GM19467 (cell line): ENCODE measurements around the gene CFAP61.
"Not testable (repeated sequence)": the region's sequence is repeated elsewhere in the genome, so short reads cannot be mapped to it uniquely, and the experiment has no call there.

Experiments
- ATAC-seq: cut with Tn5 transposase; IDR thresholded peaks from one replicate; pipeline ENCODE4 v1.9.1; 2021; ENCODE audit warnings: mild to moderate bottlenecking, moderate library complexity; ENCODE audit not compliant: unreplicated experiment

The CFAP61 gene

DNA sequence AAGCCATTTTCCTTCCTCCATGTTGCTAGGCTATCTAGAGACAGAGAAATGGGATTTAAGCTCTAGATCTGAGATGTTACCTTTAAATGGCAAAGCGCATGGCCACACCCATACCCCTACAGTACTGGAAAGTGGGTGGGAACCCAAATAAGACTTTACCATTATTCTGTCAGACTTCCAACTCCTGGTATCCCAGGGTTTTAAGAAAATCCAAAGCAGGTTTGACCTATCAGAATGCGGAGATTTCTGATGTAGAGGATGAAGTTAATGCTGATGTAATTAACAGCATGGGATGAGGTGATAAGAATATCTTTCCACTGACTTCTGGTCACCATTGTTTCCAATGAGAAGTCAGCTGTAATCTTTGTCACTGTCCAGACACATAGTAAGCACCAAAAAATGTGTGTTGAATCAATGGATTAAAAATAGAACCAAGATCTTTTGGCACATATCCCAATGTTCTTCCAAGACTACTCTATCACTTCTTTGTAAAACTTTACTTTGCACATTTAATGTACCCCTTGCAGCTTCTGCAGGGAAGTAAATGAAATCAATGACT lies 174.8 kb downstream of the CFAP61 start:
- no peak for ATAC-seq

DNA sequence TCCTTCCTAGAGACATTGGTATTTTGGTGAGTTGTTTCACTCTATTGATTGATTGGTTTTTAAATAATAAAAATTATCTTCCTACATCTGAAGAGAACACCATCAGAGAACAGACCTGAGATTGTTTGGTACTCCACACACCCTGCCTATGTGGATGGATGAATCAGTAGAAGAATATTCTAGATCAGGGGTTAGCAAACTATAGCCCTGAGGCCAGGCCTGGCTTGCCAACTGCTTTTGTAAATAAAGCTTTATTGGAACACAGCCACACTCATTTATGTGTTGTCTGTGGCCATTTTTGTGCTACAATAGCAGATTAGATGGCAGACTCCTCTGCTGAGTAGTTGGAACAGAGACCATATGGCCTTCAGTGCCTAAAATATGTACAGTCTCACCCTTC lies 176.0 kb downstream of the CFAP61 start:
- ATAC-seq: no peak

DNA sequence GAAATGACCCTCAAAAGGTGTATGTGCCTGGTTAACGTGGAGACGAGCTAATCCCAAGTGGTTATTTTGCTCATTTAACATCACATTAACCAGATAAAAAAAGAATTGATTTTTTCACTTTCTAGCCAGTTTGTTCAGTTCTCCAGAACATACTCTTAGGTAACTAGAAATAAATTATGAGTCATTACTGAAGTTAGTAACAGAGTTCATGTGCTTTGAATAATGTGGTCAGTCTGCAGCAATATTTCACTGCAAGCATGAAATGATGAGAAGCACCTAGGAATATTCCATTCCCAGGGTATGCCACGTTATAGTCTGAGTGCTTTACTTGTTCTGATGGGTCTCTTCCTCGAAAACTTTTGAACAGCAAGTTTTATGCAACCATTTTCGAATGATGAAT lies 177.3 kb downstream of the CFAP61 start:
- ATAC-seq: no peak

GRCh38 chr20:20230741-20231140 lies 178.4 kb downstream of the CFAP61 start:
- no peak for ATAC-seq

DNA sequence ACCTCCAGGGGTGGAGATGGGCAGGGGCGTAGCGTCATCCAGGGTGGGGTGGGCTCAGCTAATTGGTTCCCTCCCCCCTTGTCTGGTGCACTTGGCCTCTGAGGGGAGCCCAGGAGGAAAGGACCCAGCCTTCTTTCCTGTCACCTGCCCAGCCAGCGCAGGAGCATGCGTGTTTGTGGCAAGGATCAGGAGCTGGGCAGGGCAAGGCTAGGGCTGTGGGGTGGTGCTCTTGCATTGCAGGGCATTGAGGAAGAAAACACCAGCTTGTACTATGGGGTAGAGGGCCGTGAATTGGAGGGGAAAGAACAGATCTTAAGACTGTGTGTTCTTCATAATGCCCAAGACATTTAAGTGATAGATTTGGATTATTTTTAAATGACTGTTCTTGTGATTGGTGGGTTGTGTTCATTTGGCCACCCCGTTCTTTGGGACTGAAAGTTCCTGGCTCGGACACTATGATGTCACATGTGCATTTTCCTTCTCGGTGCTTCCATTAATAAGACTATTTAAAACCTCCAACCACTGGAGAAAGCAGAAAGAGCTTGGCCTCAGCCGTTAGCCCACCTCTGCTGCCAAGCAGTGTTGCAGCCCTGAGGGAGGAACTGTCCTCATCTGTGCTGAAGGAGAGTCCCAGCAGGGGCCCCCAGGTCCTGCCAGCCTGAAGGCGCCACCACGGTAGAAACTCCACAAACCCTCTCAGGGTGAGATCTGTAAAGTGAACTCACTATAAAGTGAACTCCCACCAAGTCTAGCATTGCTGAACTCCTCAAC lies 179.4 kb downstream of the CFAP61 start:
- no peak for ATAC-seq

- ATAC-seq: peak; percentile 51
Measured at GRCh38 chr20:20233041-20233514, 180.7 kb downstream of the CFAP61 start.

DNA sequence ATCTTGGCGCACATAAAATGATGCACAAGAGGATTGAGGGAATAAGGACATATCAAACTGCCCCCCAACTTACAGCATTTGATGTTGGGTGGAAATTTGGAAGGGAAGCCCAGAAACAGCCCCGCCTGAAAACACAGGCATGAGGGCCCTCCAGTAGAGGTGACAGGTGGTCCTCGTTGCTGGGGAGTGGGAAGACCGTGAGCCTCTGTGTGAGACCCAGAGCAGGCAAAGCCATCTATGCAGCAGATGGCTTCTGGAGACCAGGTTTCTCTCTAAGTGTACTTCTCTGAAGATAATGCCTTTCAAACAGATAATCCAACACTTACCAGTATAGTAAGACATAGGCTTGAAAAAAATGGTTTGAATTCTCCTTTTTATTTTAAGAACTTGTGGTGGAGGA lies 183.3 kb downstream of the CFAP61 start:
- ATAC-seq: no peak

GRCh38 chr20:20237093-20237959 lies 185.0 kb downstream of the CFAP61 start:
- peak; percentile 45 for ATAC-seq

DNA sequence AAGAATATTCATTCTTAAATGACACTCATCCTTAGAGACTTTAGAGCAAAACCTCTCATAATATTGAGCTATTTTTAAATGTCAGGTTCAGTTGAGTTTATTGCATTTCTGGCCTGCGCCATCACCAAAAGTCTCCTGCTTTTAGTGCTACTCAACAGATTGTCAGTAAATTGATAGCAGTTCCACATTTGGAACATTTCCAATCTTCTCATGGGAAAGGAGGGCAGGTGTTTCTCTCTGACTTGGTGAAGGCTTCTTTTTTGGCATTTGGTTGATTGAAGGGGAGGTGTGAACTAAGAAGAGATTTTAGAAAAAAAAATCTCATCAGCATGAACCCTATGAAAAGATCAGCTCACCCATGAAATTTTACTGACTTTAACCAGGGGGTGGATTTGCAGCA lies 189.6 kb downstream of the CFAP61 start:
- no peak for ATAC-seq

DNA sequence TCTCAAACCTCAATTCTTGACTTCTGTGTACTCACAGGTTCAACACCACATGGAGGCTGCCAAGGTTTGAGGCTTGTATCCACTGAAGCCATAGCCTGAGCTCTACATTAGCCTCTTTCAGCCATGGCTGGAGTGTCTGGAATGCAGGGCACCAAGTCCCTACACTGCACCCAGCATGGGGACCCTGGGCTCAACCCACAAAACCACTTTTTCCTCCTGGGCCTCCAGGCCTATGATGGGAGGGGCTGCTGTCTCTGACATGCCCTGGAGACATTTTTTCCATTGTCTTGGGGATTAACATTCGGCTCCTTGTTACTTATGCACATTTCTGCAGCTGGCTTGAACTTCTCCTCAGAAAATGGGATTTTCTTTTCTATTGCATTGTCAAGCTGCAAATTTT lies 192.1 kb downstream of the CFAP61 start:
- ATAC-seq: not testable (repeated sequence)

DNA sequence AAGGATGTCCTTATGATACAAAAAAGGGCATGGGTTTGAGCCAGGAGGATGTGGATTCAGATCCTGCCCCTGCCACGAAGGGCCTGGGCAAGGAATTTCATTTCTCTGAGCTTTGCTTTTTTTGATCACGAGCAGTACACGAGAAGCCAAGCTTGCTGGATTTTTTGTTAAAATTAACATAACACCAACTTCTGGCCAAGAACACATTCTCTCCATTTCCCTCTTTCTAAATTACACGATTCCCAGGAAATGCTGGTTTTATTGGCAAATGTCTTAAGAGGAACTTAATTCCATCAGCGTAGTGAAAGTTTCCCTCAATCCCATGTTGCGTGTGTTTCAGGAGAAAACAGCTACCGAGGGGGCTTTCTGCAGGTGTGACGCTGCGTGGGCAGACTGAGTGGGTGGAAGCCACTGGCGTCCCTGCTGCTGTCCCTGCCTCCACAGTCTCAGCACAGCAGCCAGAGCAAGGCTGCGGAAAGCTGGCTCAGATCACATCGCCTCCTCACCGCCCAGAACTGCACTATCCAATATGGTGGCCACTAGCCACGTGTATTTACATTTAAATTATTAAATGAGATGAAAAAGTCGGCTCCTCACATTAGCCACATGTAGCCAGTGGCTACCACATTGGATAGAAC lies 194.8 kb downstream of the CFAP61 start:
- ATAC-seq: no peak

- ATAC-seq: no peak
Measured at GRCh38 chr20:20248620-20249200, 196.4 kb downstream of the CFAP61 start.

DNA sequence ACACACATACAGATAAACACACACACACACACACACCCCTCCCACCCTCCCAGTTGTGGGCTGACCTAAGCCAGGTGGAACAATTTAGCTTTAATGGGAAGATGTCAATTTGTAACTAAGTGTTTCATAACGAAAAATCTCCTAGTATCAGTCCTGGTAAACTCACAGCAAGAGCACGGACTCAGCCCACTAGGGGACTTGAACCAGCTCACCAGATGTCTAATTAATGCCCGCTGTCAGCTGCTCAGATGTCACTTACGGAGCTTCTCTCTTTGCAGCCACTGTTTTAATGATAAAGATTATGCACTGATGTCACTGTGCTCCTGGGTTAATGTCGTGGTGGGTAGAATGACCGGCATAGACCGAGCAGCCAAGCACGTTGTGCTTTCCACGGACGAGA lies 199.0 kb downstream of the CFAP61 start:
- ATAC-seq: no peak

- no peak for ATAC-seq
Measured at GRCh38 chr20:20251836-20252235, 199.5 kb downstream of the CFAP61 start.

- ATAC-seq: no peak
Measured at GRCh38 chr20:20253039-20253743, 200.9 kb downstream of the CFAP61 start.

- ATAC-seq: no peak
Measured at GRCh38 chr20:20253744-20254330, 201.5 kb downstream of the CFAP61 start.

DNA sequence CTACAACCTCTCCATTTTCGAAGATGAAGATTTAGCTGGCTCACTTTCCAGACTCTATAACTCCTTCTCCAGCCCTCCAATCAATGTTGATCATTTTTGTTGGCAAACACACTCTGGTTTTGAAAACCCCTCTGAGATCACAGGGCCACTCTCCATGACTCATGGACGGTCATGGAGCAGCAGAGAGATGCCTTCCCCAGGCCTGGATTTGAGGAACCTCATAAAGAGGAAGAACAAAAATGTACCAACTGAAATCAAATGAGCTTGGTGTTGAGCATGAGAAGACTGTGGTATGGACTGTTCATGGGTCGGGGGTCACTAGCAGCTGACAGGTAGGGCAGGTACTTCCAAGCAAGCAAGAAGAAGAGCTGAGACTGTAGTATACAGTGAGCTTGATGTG lies 202.8 kb downstream of the CFAP61 start:
- no peak for ATAC-seq

DNA sequence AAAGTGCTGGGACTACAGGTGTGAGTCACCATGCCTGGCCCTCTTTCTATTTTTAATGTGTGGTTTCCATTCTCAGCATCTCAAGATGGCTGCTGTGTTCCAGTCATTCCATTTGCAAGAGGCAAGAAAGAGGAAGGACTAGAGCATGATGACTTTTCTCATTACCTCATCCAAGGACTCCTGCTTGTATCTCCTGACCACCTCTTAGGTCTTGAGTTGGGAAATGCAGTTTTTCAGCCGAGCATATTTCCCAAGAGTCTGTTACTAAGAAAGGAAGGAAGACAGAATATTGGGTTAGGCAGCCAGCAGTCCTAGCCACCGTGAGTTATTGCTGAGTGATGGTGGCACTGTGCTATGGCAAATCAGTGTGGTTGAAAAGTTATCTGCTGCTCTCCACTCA lies 207.2 kb downstream of the CFAP61 start:
- no peak for ATAC-seq

- no peak for ATAC-seq
Measured at GRCh38 chr20:20261159-20261558, 208.8 kb downstream of the CFAP61 start.

- ATAC-seq: no peak
Measured at GRCh38 chr20:20265210-20265609, 212.9 kb downstream of the CFAP61 start.
